ENCODE measurements around the gene TGFBR3.

Gene TGFBR3

DNA sequence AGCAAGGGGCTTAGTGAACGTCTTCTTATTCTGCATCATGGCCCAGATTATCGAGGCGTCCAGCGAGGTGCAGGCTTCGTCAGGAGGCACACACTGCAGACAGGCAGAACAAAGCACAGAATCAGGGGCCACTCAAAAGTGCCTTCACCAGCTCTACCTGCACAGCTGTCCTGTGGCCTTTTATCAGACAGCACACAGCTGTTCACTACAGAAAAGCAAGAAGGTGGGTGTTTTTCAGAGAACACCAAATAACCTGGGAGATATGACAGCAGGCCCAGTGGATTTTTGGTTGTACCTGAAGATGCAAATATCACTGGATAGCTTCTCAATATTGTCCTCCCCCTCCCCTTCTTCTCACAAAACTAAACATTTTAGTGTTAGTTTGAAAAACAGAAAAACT lies 177.3 kb downstream of the TGFBR3 start:
- Histone ChIP-seq H3K4me2 (ENCODE audit: insufficient read depth, low read length) (no peak overlapping the region), H3K4me3 (ENCODE audit: low read depth in 1 of 2, low read length in 2 of 2) (no peak overlapping the region), H2AFZ (ENCODE audit: low read depth, low read length) (no peak overlapping the region), H3K9ac (ENCODE audit: low read depth, low read length) (no peak overlapping the region), H3K4me1 (ENCODE audit: insufficient read depth, low read length) (no peaks in the 10 kb centered on the region), H3K36me3 (ENCODE audit: insufficient read depth, low read length) (no peaks in the 10 kb centered on the region), H3K79me2 (ENCODE audit: insufficient read depth, low read length) (no peaks in the 10 kb centered on the region), H3K9me3 (ENCODE audit: insufficient read depth, low read length, severe bottlenecking) (no peaks in the 10 kb centered on the region), H4K20me1 (ENCODE audit: insufficient read depth, low read length) (no peaks in the 10 kb centered on the region), H3K27ac (ENCODE audit: low read length) (no peak overlapping the region), H3K27me3 (ENCODE audit: insufficient read depth, low read length, poor library complexity) (no peaks in the 10 kb centered on the region)
- TF ChIP-seq, protein P1, sequence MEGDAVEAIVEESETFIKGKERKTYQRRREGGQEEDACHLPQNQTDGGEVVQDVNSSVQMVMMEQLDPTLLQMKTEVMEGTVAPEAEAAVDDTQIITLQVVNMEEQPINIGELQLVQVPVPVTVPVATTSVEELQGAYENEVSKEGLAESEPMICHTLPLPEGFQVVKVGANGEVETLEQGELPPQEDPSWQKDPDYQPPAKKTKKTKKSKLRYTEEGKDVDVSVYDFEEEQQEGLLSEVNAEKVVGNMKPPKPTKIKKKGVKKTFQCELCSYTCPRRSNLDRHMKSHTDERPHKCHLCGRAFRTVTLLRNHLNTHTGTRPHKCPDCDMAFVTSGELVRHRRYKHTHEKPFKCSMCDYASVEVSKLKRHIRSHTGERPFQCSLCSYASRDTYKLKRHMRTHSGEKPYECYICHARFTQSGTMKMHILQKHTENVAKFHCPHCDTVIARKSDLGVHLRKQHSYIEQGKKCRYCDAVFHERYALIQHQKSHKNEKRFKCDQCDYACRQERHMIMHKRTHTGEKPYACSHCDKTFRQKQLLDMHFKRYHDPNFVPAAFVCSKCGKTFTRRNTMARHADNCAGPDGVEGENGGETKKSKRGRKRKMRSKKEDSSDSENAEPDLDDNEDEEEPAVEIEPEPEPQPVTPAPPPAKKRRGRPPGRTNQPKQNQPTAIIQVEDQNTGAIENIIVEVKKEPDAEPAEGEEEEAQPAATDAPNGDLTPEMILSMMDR (IDR thresholded peaks at IDR 0.05; ENCODE audit: borderline replicate concordance, extremely low read depth, low read length, poor library complexity, severe bottlenecking): no peak
- TF ChIP-seq EZH2 (IDR thresholded peaks at IDR 0.05; ENCODE audit: borderline replicate concordance, low read depth, low read length, severe bottlenecking): no peak
- ATAC-seq (ENCODE audit: insufficient read depth, low read depth): no peak
- no peak for DNase-seq

DNA sequence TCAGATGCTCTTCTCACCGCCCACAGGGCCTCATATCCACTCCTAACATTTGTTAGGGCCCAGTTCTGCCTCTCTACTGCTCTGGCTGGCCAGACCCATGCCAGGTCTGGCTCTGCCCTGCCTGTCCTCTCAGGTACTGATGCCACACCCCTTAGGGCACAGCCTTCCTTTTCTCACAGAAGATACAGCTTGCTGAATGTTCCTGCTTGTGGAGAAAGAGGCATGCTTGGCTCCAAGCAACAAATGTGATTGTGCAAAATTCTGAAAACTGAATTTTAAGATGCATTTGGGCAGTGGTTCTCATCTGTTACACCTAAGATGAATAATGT lies 178.1 kb downstream of the TGFBR3 start:
- Histone ChIP-seq H3K36me3 (ENCODE audit: insufficient read depth, low read length) (no peaks in the 10 kb centered on the region), H3K4me3 (ENCODE audit: low read depth in 1 of 2, low read length in 2 of 2) (no peak overlapping the region), H3K9ac (ENCODE audit: low read depth, low read length) (no peak overlapping the region), H4K20me1 (ENCODE audit: insufficient read depth, low read length) (no peaks in the 10 kb centered on the region), H3K9me3 (ENCODE audit: insufficient read depth, low read length, severe bottlenecking) (no peaks in the 10 kb centered on the region), H3K4me2 (ENCODE audit: insufficient read depth, low read length) (no peak overlapping the region), H3K27ac (ENCODE audit: low read length) (no peak overlapping the region), H3K79me2 (ENCODE audit: insufficient read depth, low read length) (no peaks in the 10 kb centered on the region), H3K27me3 (ENCODE audit: insufficient read depth, low read length, poor library complexity) (no peaks in the 10 kb centered on the region), H2AFZ (ENCODE audit: low read depth, low read length) (no peak overlapping the region), H3K4me1 (ENCODE audit: insufficient read depth, low read length) (no peaks in the 10 kb centered on the region)
- TF ChIP-seq, protein P1 (IDR thresholded peaks at IDR 0.05; ENCODE audit: borderline replicate concordance, extremely low read depth, low read length, poor library complexity, severe bottlenecking): no peak
- no peak for TF ChIP-seq EZH2 (IDR thresholded peaks at IDR 0.05; ENCODE audit: borderline replicate concordance, low read depth, low read length, severe bottlenecking)
- no peak for DNase-seq
- ATAC-seq (ENCODE audit: insufficient read depth, low read depth): no peak

DNA sequence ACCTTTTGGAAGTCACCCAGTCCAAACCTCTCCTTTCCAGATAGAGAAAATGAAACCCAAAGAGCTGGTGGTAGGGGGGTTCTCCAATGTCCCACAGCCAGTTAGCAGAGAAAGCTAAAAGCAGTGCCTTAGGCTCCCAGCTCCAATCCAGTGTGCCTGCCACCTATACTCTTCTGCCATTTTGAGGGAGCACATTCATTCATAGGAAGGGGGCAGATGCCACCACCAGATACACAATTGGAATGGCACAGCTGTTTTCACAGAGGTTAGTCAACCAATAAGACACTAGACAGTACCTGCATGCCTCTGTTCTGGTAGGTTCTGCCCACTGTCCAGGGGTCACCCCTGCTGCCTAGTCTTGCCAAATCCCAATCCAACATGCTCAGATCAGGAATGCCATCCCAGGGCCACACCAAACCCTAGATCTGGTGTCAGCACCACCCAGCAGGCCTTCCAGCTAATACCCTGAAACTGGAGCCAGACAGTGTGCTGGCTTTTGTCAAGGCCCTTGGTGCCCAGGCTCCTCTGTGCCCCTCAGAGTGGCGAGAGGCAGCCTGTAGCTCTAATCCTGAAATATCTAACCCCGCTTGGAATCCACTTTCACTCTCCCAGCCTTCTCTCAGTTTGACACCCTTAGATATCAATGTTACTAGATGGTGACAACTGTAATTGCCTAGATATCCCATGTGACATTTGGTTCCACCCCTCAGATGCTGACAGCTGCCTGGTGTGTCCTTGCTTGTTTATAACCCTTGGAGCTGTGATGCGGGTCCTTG lies 178.6 kb downstream of the TGFBR3 start:
- Histone ChIP-seq H3K27me3 (ENCODE audit: insufficient read depth, low read length, poor library complexity) (no peaks in the 10 kb centered on the region), H3K79me2 (ENCODE audit: insufficient read depth, low read length) (no peaks in the 10 kb centered on the region), H4K20me1 (ENCODE audit: insufficient read depth, low read length) (no peaks in the 10 kb centered on the region), H3K4me2 (ENCODE audit: insufficient read depth, low read length) (no peak overlapping the region), H3K4me3 (ENCODE audit: low read depth in 1 of 2, low read length in 2 of 2) (no peak overlapping the region), H3K36me3 (ENCODE audit: insufficient read depth, low read length) (no peaks in the 10 kb centered on the region), H3K9me3 (ENCODE audit: insufficient read depth, low read length, severe bottlenecking) (no peaks in the 10 kb centered on the region), H3K9ac (ENCODE audit: low read depth, low read length) (no peak overlapping the region), H3K27ac (ENCODE audit: low read length) (no peak overlapping the region), H2AFZ (ENCODE audit: low read depth, low read length) (no peak overlapping the region), H3K4me1 (ENCODE audit: insufficient read depth, low read length) (no peaks in the 10 kb centered on the region)
- no peak for ATAC-seq (ENCODE audit: insufficient read depth, low read depth)
- TF ChIP-seq, protein P1 (IDR thresholded peaks at IDR 0.05; ENCODE audit: borderline replicate concordance, extremely low read depth, low read length, poor library complexity, severe bottlenecking): no peak
- no peak for TF ChIP-seq EZH2 (IDR thresholded peaks at IDR 0.05; ENCODE audit: borderline replicate concordance, low read depth, low read length, severe bottlenecking)
- no peak for DNase-seq

All from DND-41 (cell line).